AG09319 (cell line): Measurements from ENCODE around the gene CTSO.
A peak's percentile ranks its signal among the peaks of the same experiment; 100 is the strongest.

ENCODE experiments used
- DNase-seq: peaks from one replicate; pipeline ENCODE4 v3.0.0-alpha.2; 2010; ENCODE audit warnings: low read depth; ENCODE audit errors: extremely low read depth
- CTCF ChIP-seq: IDR thresholded peaks from 2 replicates; pipeline ENCODE4 v1.5.1; 2011; ENCODE audit warnings: low read depth, mild to moderate bottlenecking, inconsistent platforms, low read length, moderate library complexity

Gene CTSO

GRCh38 chr4:155975511-155975910, 21.8 kb upstream of the CTSO start:
- TF ChIP-seq CTCF: no peak
- DNase-seq: no peak

DNA sequence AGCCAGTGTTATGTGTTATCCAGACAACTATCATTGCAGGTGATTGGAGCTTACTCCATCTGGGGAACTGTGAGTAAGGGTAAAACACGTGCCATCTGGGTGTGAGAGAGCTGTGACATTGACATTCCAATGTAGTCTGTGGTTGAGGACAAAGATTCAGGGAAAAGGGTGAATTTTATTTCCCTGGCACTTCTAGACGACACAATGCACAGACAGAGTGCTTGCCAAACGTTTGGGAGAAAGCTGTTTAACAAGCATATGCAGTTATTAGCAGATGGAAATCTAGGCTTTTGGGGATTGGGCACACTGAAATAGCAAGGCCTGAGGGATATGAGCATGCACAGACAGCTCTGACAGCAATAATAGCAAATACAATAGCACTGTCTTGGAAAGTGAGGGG, 21.3 kb upstream of the CTSO start:
- DNase-seq: no peak
- TF ChIP-seq CTCF: no peak

- no peak for TF ChIP-seq CTCF
- no peak for DNase-seq
Observed at GRCh38 chr4:155974476-155974749, 20.7 kb upstream of the CTSO start.

GRCh38 chr4:155973639-155974475, 20.2 kb upstream of the CTSO start:
- DNase-seq: no peak
- TF ChIP-seq CTCF: no peak

- peak; percentile 59 for TF ChIP-seq CTCF
- no peak for DNase-seq
Observed at GRCh38 chr4:155972098-155972497, 18.4 kb upstream of the CTSO start.

- no peak for TF ChIP-seq CTCF
- no peak for DNase-seq
Observed at GRCh38 chr4:155966731-155967395, 13.2 kb upstream of the CTSO start.

DNA sequence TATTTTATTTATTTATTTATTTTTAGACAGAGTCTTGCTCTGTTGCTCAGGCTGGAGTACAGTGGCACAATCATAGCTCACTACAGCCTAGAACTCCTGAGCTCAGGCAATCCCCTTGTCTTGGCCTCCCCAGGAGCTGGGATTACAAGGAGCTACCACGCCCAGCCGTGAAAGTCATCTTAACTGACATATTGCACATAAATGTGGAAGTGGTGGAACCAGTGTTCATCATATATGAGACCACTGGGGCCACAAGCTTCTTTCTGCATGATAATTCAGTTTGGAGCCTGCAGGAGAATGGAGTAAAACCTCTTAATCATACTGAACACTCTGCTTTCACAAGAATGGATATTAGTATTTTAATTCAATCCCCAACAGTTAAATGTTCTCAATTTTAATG, 12.5 kb upstream of the CTSO start:
- no peak for TF ChIP-seq CTCF
- DNase-seq: no peak
